ENCODE results near the gene APOL5. TPM values are rescaled to one million over a fixed set of nuclear protein-coding genes. Genes with fewer than 3 reads are reported as not detected.

The APOL5 gene
- total RNA-seq, 1 donor from 2014 or later, result not detected

DNA sequence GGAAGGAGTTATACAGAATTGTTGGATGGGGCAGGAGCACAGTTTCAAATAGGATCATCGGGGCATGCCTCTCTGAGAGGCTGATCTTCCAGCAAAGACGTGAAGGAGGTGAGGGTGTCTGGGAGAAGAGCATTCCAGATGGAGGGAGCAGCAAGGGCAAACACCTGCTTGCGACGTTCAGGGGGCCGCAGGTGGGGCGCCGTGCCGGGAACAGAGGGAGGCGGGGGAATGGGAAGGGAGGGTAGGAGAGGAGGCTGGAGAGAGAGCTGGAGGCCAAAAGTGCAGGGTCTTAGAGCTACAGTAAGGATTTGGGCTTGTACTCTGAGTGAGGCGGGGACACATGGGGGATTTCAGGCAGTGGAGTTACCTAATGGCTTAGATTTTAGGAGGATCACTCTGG lies 13.6 kb downstream of the APOL5 start:
- H3K4me3 Mint-ChIP-seq, result no peak overlapping the region
- H3K36me3 Mint-ChIP-seq (ENCODE audit: low read depth), result peaks cover under 1% of the 10 kb centered on the region
- no peak for DNase-seq (ENCODE audit: low read depth, low spot score)
- H3K4me1 Mint-ChIP-seq, result no peaks in the 10 kb centered on the region
- TF ChIP-seq, protein P1, sequence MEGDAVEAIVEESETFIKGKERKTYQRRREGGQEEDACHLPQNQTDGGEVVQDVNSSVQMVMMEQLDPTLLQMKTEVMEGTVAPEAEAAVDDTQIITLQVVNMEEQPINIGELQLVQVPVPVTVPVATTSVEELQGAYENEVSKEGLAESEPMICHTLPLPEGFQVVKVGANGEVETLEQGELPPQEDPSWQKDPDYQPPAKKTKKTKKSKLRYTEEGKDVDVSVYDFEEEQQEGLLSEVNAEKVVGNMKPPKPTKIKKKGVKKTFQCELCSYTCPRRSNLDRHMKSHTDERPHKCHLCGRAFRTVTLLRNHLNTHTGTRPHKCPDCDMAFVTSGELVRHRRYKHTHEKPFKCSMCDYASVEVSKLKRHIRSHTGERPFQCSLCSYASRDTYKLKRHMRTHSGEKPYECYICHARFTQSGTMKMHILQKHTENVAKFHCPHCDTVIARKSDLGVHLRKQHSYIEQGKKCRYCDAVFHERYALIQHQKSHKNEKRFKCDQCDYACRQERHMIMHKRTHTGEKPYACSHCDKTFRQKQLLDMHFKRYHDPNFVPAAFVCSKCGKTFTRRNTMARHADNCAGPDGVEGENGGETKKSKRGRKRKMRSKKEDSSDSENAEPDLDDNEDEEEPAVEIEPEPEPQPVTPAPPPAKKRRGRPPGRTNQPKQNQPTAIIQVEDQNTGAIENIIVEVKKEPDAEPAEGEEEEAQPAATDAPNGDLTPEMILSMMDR (conservative IDR thresholded peaks at IDR 0.05), result no peak
- H3K27me3 Mint-ChIP-seq (ENCODE audit: low read depth), result no peaks in the 10 kb centered on the region
- peaks cover 4% of the 10 kb centered on the region for H3K9me3 Mint-ChIP-seq
- H3K27ac Mint-ChIP-seq (ENCODE audit: unreplicated experiment), result no peak overlapping the region

- Mint-ChIP-seq H3K9me3 (peaks cover 4% of the 10 kb centered on the region), H3K36me3 (ENCODE audit: low read depth) (peaks cover 5% of the 10 kb centered on the region), H3K4me3 (no peak overlapping the region), H3K27ac (ENCODE audit: unreplicated experiment) (no peak overlapping the region), H3K27me3 (ENCODE audit: low read depth) (no peaks in the 10 kb centered on the region), H3K4me1 (no peaks in the 10 kb centered on the region)
- TF ChIP-seq, protein P1 (conservative IDR thresholded peaks at IDR 0.05), result no peak
- no peak for DNase-seq (ENCODE audit: low read depth, low spot score)
Observed at GRCh38 chr22:35732116-35732515, 14.4 kb downstream of the APOL5 start.

GRCh38 chr22:35733036-35733435 lies 15.4 kb downstream of the APOL5 start:
- TF ChIP-seq, protein P1 (conservative IDR thresholded peaks at IDR 0.05), result no peak
- no peak for DNase-seq (ENCODE audit: low read depth, low spot score)
- H3K9me3 Mint-ChIP-seq, result peaks cover 4% of the 10 kb centered on the region
- no peak overlapping the region for H3K27ac Mint-ChIP-seq (ENCODE audit: unreplicated experiment)
- no peak overlapping the region for H3K4me3 Mint-ChIP-seq
- no peaks in the 10 kb centered on the region for H3K4me1 Mint-ChIP-seq
- H3K27me3 Mint-ChIP-seq (ENCODE audit: low read depth), result no peaks in the 10 kb centered on the region
- H3K36me3 Mint-ChIP-seq (ENCODE audit: low read depth), result peaks cover 9% of the 10 kb centered on the region

- H3K36me3 Mint-ChIP-seq (ENCODE audit: low read depth), result peaks cover 9% of the 10 kb centered on the region
- no peaks in the 10 kb centered on the region for H3K27me3 Mint-ChIP-seq (ENCODE audit: low read depth)
- TF ChIP-seq, protein P1 (conservative IDR thresholded peaks at IDR 0.05), result no peak
- no peak for DNase-seq (ENCODE audit: low read depth, low spot score)
- no peak overlapping the region for H3K4me3 Mint-ChIP-seq
- H3K27ac Mint-ChIP-seq (ENCODE audit: unreplicated experiment), result no peak overlapping the region
- H3K9me3 Mint-ChIP-seq, result peaks cover 4% of the 10 kb centered on the region
- H3K4me1 Mint-ChIP-seq, result no peaks in the 10 kb centered on the region
Observed at GRCh38 chr22:35733791-35734516, 16.3 kb downstream of the APOL5 start.

GRCh38 chr22:35734517-35734827 lies 16.8 kb downstream of the APOL5 start:
- no peak overlapping the region for H3K27ac Mint-ChIP-seq (ENCODE audit: unreplicated experiment)
- H3K4me1 Mint-ChIP-seq, result no peaks in the 10 kb centered on the region
- TF ChIP-seq, protein P1 (conservative IDR thresholded peaks at IDR 0.05), result no peak
- H3K27me3 Mint-ChIP-seq (ENCODE audit: low read depth), result no peaks in the 10 kb centered on the region
- peaks cover 4% of the 10 kb centered on the region for H3K9me3 Mint-ChIP-seq
- no peak overlapping the region for H3K4me3 Mint-ChIP-seq
- H3K36me3 Mint-ChIP-seq (ENCODE audit: low read depth), result peaks cover 9% of the 10 kb centered on the region
- DNase-seq (ENCODE audit: low read depth, low spot score), result no peak
